HG03135 (cell line): ENCODE measurements around the gene TLCD5.

Experiments
- ATAC-seq: cut with Tn5 transposase; IDR thresholded peaks from one replicate; pipeline ENCODE4 v1.9.1; 2021; ENCODE audit warnings: mild to moderate bottlenecking, moderate library complexity; ENCODE audit not compliant: unreplicated experiment

Gene TLCD5

DNA sequence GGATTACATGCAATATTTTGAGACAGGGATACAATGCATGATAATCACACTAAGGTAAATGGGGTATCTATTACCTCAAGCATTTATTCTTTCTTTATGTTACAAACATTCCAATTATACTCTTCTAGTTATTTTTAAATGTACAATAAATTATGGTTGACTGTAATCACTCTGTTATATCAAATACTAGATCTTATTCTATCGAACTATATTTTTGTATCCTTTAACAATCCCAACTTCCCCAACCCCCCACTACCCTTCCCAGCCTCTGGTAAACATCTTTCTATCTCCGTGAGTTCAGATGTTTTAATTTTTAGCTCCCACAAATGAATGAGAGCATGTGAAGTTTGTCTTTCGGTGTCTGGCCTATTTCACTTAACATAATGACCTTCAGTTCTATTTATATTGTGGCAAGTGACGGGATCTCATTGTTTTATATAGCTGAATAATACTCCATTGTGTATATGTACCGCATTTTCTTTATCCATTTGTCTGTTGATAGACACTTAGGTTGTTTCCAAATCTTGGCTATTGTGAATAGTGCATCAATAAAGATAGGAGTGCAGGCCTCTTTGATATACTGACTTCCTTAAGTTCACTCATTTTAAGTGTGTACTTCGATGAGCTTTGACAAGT, 51.6 kb downstream of the TLCD5 start:
- no peak for ATAC-seq

DNA sequence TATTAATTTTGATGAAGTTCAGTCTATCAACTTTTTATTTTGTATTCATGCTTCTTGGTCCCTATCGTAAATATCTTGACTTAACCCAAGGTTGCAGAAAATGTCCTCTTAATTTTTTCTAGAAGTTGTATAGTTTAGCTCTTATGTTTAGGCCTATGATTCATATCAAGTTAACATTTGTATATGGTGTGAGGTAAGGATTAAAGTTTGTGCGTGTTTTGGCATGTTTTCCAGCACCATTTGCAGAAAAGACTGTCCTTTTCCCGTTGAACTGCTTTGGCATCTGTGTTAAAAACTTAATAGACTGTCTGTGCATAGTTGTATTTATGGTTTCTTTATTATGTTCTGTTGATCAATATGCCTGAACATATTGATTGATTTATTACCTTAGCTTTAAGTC, 53.4 kb downstream of the TLCD5 start:
- no peak for ATAC-seq

DNA sequence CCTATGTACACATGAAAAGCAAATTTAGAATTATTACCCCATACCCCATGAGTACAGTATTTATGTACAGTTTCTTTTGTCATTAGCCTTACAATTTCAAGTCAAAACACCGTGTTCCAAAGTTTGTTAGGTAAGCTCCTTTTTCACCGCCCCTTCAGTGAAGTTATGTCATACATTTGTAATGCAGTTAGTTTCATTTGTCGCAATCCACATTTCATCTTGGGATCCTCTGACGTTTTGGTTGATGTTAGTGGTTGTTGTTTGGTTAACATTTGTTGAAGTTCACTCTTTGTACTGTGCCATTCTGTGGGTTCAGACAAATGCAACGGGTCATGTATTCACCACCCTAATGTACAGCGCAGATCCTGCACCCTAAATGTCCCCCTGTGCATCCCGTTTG, 56.3 kb downstream of the TLCD5 start:
- ATAC-seq = no peak
